Stimulated activated CD4-positive, alpha-beta T cell treated with anti-CD3 and anti-CD28 coated beads, Interleukin-4, amount 100 ng/mL, for 1 hour (primary cell): ENCODE data around the gene RPAP3.
"Not testable (repeated sequence)": the region's sequence is repeated elsewhere in the genome, so short reads cannot be mapped to it uniquely, and the experiment has no call there.

Experiments
- DNase-seq: peaks from one replicate; pipeline ENCODE4 v3.0.0-alpha.2; 2020

Gene RPAP3

DNA sequence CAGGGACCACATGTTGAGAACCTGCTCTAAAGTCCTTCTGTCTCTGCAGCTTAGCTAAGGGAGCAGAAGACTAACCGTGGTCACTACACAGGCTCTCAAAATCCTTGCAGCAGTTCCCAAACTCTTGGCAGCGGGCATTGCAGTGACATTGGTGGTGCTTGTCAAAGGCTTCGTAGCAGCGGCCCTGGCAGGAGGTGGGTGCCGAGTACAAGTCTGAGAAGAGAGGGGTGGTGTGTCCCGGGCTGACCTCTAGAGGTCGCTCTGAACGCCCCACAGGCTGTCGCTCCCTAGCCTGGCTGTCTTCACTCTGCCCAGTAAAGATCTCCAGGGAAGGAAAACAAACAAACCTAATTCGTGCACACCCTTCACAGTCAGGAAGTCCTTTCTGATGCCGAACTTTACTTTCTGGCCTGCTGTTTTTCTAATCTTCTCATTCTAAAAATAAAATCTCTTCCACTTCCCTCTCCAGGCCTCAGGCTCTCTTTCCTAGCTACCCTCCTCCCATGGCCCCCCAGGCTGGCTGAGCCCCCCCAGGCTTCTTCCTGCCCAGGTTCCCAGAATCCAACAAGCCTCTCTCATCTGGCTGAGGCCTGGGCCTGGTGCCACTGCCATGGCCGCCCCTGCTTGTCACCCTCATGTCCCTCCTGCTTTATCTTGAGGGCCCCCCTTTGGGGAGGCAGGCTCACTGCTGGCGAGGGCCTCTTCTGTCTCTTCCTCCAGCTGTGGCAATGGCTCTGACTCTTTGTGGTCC lies 11.8 kb upstream of the RPAP3 start:
- peak; percentile 48 for DNase-seq

DNA sequence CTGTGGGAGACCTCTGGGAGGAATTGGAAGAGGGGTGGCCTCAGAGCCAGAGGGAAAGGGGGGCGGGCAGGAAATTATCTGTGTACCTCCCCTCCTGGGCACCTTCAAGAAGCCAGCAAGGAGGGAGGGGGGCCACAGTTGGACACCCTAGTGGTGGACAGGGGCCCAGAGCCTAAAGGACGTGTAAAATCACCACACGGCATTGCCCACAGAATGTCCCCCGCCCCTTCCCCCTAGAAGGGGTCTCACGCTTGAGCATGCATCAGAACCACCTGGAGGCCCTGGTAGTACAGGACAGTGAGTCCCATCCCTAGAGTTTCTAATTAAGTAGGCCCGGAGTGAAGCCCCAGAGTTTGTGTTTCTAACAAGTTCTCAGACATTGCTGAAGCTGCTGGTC lies 11.2 kb upstream of the RPAP3 start:
- no peak for DNase-seq

DNA sequence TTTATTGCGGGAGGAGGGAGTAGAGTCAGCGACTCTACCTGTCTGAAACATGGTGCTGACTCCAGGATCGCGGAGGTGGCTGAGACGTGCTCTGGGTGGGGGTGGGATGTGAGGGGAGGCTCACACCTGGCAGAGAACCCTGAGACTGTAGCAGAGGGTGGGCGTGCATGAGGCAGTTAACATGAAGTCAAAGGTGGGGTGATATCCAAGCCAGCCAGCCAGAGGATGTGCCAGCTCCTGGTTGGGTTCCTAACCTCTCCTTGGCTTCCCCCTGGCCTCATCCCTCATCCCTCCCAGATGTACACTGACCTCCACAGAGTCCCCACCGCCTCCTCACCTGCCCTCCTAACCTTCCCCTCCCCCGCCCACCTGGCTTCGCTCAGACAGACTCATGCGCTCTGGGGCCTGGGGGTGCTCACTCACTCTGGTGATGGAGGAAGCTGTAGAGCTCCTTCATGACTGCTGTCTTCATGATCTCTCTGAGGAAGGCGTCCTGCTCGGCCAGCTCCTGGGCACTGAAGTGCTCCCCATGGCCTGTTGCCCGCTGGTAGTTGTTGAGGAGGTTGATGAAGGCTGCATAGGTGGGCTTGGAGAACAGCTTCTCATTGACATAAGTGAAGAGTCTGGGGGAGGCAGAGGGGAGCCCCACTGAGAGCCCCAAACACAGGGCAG lies 10.2 kb upstream of the RPAP3 start:
- DNase-seq, result no peak

DNA sequence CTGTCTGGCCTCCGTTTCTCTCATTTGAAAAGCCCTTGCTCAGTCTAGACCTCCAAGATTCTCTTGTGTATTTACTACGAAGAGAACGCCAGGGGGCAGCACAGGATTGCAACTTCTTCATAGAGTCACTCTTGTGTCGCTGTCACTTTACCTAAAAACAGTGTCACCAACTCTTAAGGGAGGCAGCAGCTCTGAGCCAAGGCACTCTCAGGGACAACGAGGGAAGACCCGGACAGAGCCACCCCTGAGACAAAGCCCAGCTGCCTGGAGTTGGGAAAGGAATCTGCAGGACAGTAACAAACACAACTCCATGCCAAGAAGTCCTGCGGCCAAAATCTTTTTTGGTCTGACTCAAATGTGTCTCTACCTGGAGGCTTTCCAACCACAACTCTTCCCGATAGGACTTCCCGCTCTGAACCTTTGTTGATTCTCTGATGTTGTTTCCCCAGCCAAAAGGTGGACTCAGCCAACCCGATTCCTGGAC lies 9.6 kb upstream of the RPAP3 start:
- DNase-seq, result peak; percentile 74

DNA sequence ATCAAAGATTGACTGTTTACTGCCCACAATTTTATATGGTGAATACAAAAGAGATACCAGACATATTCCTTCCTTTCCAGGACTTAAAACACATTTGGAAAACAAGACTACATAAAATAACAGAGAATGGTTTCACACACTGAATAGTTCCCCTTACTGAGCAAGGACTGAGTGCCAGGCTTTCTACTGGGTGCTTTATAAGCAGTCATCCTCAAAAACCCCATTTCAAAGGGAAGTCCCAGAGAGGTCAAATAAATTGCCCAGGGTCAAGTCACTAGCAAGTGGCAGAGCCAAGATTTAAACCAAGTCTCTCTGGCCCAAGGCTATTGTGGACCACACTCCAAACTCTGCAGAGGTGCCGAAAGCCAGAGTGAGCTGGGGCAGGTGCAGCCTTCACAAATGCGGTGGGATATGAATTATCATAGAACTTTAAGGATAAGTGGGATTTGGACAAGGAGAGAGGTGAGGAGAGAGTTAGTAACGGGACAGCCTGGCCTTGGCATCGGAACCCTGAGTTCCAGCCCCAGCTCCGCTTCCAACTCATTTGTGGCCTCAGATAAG lies 9.1 kb upstream of the RPAP3 start:
- no peak for DNase-seq

DNA sequence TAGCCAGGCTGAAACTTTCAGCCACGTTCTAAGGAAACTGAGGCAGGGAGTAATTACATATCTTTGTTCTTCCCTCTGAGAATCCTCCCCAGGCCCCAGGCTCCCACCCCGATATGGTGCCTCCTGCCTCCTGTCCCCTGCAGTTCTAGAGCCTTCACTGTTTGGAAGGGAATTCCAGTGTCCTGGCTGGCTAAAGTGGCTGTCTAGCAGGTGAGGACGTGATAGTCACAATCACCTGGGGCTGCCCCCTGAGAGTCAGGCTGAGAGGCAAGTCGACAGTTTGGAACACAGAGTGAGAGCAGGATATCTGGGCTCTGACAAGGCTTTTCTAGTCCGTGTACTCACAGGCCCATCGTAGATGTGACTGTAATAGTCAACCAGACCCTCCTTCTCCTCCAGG lies 6.3 kb upstream of the RPAP3 start:
- DNase-seq, result no peak

DNA sequence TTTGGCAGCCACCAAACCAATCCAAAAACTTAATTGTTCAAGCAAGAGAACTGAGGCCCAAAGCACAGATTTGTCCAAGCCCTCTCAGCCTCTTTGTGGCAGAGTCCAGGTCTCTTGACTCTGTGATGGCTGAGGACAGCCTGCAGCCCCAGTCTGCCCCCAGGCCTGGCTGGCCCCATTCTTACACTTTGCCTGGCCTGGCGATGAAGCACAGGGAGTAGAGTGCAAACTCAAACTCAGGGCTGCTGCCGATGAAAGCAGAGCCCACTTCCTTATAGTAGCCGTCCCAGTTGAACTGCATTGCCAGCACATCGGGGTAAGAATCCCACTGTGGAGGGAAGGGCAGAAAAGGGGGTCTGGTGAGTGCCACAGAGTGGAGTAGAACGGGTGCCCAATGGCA lies 5.6 kb upstream of the RPAP3 start:
- DNase-seq, result no peak

DNA sequence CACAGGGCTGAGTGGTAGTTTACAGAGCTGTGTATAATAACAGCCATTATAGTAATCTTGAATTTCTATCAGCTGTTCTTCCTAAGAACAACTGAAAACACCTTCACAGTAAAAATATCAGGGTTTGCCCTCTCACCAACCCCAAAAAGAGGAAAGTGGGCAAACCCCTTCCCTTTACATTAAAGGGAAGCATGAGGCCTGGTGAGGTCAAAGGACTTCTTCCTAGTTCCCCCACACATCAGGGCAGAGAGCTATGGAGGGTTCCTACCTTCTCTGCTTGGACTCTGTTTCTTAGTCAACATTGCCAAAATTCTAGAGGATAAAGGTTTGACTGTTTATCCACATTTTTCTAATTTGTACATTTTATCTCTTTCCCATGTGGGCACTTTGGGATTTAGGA lies 4.4 kb upstream of the RPAP3 start:
- no peak for DNase-seq

DNA sequence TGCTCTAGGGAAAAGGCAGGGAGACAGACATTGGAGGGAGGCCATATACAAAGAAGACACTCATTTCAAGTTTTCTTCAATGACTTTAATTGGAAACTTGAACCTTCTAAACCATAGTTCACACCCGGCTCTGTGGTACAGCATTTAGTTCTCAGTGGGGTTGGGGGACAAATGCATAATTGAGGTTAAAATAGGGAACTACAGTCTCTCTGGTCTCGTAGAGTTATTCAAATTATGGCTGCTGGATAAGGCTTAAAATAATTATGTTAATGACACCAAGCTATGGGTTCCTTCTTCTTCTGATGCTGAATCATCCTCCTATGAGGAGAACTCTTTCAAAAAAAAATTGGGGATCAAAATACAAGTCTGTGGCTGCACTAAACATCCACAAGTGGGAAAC lies 3.8 kb upstream of the RPAP3 start:
- DNase-seq, result no peak

DNA sequence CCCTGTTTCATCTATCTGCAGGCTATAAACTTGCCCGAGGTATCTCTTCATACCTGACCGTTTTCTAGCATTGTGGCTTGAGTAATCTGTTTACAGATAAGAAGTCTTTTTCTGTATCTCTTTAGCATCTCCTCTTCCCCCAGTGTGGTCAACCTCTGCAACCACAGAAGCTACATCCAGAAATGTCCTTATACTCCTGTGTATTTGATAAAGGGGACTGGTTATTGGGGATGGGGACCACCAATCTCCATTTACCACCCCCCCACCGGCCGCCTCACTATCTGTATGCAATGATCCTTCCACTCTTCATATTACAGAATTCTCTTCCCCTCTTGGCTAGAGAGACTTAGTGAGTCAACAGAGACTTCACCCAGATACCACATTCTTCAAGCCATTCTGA lies 3.4 kb upstream of the RPAP3 start:
- DNase-seq, result no peak

DNA sequence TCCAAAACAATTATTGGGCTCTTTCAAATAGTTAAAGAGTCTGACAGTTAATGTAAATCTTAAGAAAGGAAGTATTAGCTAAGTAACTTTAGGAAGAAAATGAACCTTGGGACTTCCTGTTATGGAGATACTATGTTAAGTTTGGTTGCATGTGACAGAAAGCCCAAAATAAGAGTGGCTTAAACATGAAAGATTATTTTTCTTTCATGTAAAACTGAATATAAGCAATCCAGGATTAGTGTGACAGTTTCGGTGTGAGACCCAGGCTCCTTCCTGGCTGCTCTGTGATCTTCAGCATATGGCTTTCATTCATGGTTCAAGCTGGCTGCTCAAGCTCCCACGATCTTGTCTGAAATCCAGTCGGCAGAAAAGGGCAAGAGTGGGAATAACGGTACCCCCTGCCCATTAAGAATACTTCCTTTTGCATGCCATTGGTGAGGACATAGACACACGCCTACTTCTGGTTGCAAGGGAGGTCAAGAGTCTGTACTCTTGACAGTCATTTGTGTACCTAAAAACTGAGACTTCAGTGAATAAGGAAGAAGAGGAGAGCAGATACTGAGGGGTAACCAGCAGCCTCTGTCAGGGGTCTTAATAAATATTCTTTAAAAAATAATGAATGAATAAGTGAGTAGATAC lies 2.2 kb upstream of the RPAP3 start:
- DNase-seq, result no peak

DNA sequence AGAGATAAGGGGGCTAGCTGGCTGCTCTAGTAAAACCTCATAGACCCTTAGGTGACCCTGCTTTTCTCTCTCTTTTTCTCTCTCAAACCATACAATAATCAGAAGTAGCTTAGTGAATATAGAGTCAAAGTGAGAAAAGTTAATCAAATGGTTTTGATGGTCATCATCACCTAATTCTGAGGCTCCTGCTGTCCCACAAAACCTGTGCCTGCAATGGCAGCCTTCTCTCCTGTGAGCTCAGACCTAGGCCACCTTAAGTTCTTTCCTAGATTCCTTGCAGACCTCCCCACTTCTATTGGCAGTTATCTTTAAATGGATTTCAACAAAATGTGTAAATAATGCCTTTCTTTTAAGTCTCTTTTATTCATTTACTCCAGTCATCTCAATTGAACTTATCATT lies 1.5 kb upstream of the RPAP3 start:
- DNase-seq, result no peak

DNA sequence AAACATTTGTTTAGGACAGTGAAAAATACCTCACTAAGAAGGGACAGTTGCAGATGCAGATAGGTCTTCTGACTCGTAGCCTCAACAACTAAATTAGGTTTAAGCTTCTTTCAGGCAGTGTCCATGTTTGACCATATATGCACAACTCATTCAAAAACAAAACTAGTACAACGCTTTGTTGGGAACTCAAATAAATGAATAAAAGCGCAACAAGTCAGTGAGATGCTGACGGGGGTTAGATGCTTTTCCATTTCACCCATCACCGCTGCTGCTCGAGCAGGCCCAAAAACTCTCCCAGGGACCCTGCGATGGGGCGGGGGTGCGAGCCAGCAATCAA lies 633 bp downstream of the RPAP3 start:
- DNase-seq, result no peak

DNA sequence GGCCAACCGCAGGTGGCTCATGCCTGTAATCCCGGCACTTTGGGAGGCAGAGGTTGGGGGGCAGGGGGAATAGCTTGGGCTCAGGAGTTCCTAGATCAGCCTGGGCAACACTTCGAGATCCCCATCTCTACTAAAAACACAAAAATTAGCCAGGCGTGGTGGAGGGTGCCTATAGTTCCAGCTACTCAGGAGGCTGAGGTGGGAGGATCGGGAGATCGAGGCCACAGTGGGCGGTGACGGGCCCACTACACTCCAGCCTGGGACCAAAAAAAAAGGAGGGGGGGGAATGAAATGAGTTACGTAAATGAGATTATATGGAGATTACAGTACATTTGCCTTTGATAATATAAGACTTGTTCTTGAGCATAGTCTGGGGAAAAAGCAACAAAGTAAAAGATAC lies 1.1 kb downstream of the RPAP3 start:
- no peak for DNase-seq

DNA sequence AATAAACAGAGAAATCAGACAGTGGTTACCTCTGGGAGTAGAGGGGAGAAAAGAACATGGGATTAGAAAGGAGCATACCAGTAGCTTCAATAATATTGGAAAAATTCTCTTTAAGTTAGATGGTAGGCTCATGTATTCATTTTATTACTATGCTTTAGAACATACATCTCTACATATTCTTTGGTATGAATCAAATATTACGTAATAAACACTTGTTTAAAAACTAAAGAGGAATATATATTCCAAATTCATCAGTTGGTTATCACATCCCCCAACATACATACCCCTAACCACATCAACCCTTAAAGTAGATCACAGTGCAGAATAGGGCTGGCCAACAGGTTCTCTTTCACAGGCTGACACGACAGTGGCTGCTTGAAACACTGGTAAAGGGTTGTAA lies 5.6 kb downstream of the RPAP3 start:
- no peak for DNase-seq

DNA sequence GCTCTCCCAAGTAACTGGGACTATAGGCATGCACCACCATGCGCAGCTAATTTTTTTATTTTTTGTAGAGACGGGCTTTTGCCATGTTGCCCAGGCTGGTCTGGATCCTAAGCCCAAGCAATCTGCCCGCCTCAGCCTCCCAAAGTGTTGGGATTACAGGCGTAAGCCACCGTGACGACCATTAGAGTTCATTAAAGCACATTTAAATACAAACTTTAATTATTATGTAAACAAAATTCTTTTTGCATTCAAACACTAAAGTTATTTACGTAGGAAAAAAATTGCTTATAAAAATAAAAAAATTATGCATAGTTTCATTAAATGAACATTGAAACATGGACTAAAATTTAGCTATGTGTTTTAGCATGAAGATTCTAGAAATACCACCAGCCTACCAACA lies 7.2 kb downstream of the RPAP3 start:
- no peak for DNase-seq

DNA sequence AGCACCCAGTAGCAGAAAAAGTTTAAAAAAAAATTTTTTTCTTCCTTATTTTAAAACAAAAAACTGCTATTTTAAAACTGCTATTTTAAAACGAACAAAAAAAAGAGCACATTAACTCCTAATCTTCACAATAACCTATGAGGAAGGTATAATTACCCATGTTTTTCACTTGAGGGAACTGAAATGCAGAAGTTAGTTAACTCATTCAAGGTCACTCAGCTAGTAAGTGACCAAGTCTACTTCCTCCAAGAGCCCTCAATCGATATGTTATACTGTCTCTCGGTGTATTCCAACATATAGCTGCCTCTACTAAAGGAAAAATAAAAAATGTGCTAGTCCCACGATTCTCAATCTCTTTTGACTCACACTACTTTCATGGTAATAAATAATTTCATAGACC lies 7.8 kb downstream of the RPAP3 start:
- DNase-seq, result no peak

DNA sequence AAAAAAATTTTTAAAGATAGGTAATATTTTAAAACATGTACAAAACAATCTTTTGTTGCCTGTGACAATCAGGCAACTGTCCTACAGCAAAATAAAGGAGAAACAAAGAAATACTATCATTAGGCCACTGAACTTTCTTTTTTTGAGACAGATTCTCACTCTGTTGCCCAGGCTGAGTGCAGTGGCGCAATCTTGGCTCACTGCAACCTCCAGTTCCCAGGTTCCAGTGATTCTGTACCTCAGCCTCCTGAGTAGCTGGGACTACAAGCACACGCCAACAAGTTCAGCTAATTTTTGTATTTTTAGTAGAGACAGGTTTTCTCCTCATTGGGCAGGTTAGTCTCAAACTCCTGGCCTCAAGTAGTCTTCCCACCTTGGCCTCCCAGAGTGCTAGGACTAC lies 16.6 kb downstream of the RPAP3 start:
- no peak for DNase-seq

DNA sequence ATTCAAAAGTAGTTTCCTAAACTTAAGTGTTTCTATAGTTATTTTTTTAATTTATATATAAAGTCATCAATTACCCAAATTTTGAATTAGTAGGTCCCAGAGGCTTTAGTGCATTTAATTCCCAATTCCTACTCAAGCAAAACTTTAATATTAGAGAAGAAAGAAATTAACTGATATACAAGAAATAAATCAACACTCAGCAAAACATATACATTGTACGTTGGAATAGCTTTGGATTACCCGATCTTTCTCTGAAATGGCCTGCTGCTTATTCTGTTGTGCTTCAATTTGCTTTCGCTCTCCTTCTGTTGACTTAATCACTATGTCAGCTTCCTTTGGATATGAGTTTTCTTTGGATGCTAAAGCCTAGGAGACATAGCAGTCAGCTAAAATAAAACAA lies 18.2 kb downstream of the RPAP3 start:
- DNase-seq, result no peak

DNA sequence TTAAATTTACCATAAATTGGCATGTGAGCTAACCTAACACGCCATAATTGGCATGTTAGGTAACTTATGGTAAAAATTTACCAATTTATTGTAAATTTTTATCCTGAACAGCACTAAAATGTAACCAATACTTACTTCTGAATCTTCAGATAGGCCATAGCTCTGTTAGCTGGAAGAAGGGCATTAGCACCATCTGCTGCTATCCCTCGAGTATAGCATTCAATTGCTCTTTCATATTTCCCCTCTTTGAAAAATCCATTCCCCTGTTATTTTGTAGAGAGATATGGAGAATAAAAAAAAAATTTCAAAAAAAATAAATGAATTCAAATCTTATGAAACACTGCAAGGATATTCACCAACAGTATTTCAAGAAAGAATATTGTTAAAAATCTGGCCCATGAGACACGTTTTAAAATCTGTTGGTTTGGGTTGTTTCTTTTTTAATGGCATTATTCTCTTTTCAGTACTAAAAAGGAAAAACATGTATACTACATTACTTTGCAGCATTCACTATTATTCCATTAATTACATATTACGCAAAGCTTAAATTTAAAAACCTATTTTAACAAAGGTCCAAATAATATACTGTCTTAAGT lies 19.1 kb downstream of the RPAP3 start:
- no peak for DNase-seq

DNA sequence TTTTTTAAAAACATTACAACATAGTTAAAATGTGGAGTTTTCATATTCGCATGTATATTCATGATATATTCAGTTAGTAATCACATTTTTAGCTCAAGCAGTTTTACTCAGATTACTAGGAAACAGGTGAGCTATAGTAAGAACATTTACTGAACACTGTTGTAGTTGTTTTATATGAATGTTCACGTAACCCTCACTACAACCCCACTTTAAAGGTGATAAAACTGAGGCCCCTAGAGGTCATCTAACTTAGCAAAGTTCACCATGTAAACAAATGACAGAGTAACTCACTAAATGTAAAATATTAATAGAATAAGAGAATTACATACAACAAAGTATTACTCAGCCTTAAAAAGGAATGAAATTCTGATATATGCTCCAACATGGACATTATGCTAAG lies 26.0 kb downstream of the RPAP3 start:
- no peak for DNase-seq

DNA sequence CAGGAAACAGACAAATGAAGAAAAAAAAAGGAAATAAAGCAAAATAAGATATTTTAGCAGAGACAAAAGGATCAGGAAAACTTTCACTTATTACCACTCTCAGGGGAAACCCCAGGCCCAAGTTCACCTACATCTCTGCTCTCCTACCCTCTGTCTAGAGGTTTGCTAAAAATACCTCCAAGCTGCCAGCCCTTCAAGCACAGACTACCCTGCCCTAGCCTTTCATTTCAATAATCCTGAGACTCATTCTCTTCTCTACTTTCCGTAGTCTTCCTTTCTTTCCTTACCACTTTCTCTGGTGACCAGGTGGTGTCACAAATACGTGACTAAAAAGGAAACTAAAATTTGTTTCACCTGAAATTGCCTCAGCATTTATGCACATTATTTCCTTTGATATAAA lies 33.8 kb downstream of the RPAP3 start:
- DNase-seq, result no peak

DNA sequence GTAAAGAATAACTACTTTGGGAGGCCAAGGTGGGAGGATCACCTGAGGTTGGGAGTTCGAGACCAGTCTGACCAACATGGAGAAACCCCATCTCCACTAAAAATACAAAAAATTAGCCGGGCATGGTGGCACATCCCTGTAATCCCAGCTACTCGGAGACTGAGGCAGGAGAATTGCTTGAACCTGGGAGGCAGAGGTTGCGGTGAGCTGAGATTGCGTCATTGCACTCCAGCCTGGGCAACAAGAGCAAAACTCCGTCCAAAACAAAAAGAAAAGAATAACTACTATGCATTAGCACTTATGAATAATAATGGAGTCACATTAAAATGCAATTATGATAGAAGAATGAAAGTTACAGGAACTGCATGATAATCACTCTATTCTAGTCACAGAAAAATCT lies 37.9 kb downstream of the RPAP3 start:
- DNase-seq, result not testable (repeated sequence)
